Measurements from ENCODE around the gene GRM8. TPM values are rescaled to one million over a fixed set of nuclear protein-coding genes. Genes with fewer than 3 reads are reported as not detected.
A peak's percentile ranks its signal among the peaks of the same experiment; 100 is the strongest.

Gene GRM8
- total RNA-seq, 1 experiment from 2014 or later, result not detected

DNA sequence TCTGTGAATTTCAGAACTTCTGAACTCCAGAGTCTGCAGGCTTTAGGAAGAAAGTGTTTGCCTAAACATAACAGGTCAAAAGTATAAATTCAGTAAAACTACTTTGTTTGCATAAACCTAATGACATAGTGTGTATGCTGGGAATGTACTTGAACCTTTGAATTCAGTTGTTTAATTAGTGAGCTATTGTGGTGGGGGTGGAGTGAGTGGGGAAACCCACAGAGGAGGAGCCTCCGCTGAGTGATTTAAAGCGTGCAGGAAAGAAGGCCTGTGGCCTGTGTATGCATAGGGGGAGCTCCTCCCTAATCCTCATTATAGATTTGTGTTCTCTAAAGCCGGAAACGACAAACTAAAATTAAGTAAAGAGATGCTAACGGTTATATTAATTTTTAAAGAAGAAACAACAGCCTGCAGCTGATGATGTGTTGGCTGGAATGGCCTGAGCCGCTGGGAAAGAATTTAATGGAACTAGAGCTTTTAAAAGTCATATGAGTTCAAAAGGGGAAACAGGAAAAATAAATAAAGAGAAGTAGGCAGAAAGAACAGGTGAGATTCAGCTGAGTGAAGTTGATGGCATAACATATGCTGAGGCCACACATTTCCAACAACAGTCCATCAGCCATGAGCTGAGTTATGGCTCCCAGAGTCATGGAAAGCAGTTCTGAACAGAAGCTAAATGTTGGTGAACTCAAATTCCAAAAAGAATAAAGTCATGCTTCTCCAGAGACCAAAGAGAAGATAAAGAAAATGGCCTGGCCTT lies 595.0 kb downstream of the GRM8 start:
- Histone ChIP-seq H3K27ac (ENCODE audit: low read length) (no peak overlapping the region), H3K79me2 (ENCODE audit: low read length) (no peaks in the 10 kb centered on the region), H4K20me1 (ENCODE audit: insufficient read depth, low read depth, low read length) (no peaks in the 10 kb centered on the region), H3K9me3 (ENCODE audit: low read length) (no peaks in the 10 kb centered on the region), H3K36me3 (ENCODE audit: insufficient read depth, low read length) (no peaks in the 10 kb centered on the region), H2AFZ (ENCODE audit: low read length) (no peak overlapping the region), H3K27me3 (ENCODE audit: low read length) (no peaks in the 10 kb centered on the region), H3K4me2 (ENCODE audit: low read depth, low read length, poor library complexity, severe bottlenecking) (no peak overlapping the region), H3K9ac (ENCODE audit: low read length) (no peak overlapping the region), H3K4me1 (ENCODE audit: low read length) (no peaks in the 10 kb centered on the region), H3K9me2 (replicated peaks; ENCODE audit: insufficient read depth, low read length) (no peaks in the 10 kb centered on the region), H3K4me3 (ENCODE audit: low read length) (no peak overlapping the region)
- DNase-seq, result peak; percentile 27

DNA sequence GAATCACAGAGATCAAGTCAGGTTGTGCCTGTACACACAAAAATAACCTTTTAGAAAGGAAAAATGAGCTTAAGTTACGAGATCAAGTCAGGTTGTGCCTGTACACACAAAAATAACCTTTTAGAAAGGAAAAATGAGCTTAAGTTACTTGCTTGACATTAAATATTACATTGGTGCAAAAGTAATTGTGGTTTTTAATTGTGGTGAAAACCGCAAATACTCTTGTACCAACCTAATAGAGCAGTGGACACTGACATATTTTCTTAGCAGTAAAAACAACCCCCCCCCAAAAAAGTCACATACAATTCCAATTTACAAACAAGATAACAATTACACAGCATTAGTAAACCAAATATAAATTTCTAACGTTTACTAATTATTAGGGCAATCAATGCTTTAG lies 595.6 kb downstream of the GRM8 start:
- Histone ChIP-seq H3K27ac (ENCODE audit: low read length) (no peak overlapping the region), H3K4me2 (ENCODE audit: low read depth, low read length, poor library complexity, severe bottlenecking) (no peak overlapping the region), H4K20me1 (ENCODE audit: insufficient read depth, low read depth, low read length) (no peaks in the 10 kb centered on the region), H2AFZ (ENCODE audit: low read length) (no peak overlapping the region), H3K79me2 (ENCODE audit: low read length) (no peaks in the 10 kb centered on the region), H3K4me1 (ENCODE audit: low read length) (no peaks in the 10 kb centered on the region), H3K9me3 (ENCODE audit: low read length) (no peaks in the 10 kb centered on the region), H3K9me2 (replicated peaks; ENCODE audit: insufficient read depth, low read length) (no peaks in the 10 kb centered on the region), H3K36me3 (ENCODE audit: insufficient read depth, low read length) (no peaks in the 10 kb centered on the region), H3K27me3 (ENCODE audit: low read length) (no peaks in the 10 kb centered on the region), H3K9ac (ENCODE audit: low read length) (no peak overlapping the region), H3K4me3 (ENCODE audit: low read length) (no peak overlapping the region)
- DNase-seq, result peak; percentile 11

DNA sequence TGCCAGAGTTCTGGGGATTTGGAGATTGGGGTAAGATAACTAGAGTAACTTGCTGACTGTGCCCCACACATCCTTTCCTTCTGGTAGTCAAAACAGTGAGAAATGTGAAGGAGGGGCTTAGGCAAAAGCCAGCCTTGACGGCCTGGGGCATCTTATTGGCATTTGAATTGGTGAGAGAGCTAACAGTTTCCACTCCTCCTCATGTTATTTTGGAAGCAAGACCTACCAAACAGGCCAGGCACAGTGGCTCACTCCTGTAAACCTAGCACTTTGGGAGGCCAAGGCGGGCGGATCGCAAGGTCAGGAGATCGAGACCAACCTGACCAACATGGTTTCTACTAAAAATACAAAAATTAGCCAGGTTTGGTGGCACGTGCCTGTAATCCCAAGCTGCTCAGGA lies 596.6 kb downstream of the GRM8 start:
- Histone ChIP-seq H4K20me1 (ENCODE audit: insufficient read depth, low read depth, low read length) (no peaks in the 10 kb centered on the region), H3K4me2 (ENCODE audit: low read depth, low read length, poor library complexity, severe bottlenecking) (no peak overlapping the region), H3K27ac (ENCODE audit: low read length) (no peak overlapping the region), H3K4me3 (ENCODE audit: low read length) (no peak overlapping the region), H3K36me3 (ENCODE audit: insufficient read depth, low read length) (no peaks in the 10 kb centered on the region), H3K4me1 (ENCODE audit: low read length) (no peaks in the 10 kb centered on the region), H3K9me3 (ENCODE audit: low read length) (no peaks in the 10 kb centered on the region), H3K9ac (ENCODE audit: low read length) (no peak overlapping the region), H3K79me2 (ENCODE audit: low read length) (no peaks in the 10 kb centered on the region), H2AFZ (ENCODE audit: low read length) (no peak overlapping the region), H3K27me3 (ENCODE audit: low read length) (no peaks in the 10 kb centered on the region), H3K9me2 (replicated peaks; ENCODE audit: insufficient read depth, low read length) (no peaks in the 10 kb centered on the region)
- no peak for DNase-seq

DNA sequence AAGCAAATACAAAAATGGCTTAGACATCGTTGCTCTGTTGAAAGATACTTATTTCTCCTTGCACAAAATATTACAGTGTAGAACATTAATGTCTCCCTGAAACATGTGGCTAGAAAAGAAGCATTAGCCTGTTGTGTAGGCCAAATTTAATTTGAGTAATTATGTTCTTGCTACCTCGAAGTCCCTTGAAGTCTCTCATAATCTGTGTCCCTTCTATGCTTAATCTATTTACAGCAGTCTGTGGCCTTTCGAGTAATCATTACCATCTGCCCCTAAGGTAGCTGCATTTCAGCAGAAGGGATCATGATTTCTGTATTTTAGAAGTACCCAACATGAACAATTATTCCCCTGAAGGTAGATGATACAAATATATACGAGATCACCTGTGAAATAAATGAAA lies 615.2 kb downstream of the GRM8 start:
- no peak for DNase-seq
- H3K27ac ChIP-seq (ENCODE audit: low read length), result no peak overlapping the region
- H3K36me3 ChIP-seq (ENCODE audit: insufficient read depth, low read length), result no peaks in the 10 kb centered on the region
- H3K4me2 ChIP-seq (ENCODE audit: low read depth, low read length, poor library complexity, severe bottlenecking), result no peak overlapping the region
- H3K9me3 ChIP-seq (ENCODE audit: low read length), result no peaks in the 10 kb centered on the region; the same call in 1 of the 2 replicates
- no peaks in the 10 kb centered on the region for H3K79me2 ChIP-seq (ENCODE audit: low read length)
- no peaks in the 10 kb centered on the region for H3K4me1 ChIP-seq (ENCODE audit: low read length)
- H3K9me2 ChIP-seq (replicated peaks; ENCODE audit: insufficient read depth, low read length), result no peaks in the 10 kb centered on the region
- no peaks in the 10 kb centered on the region for H3K27me3 ChIP-seq (ENCODE audit: low read length)
- H2AFZ ChIP-seq (ENCODE audit: low read length), result no peak overlapping the region
- H3K9ac ChIP-seq (ENCODE audit: low read length), result no peak overlapping the region
- no peaks in the 10 kb centered on the region for H4K20me1 ChIP-seq (ENCODE audit: insufficient read depth, low read depth, low read length)
- no peak overlapping the region for H3K4me3 ChIP-seq (ENCODE audit: low read length)

DNA sequence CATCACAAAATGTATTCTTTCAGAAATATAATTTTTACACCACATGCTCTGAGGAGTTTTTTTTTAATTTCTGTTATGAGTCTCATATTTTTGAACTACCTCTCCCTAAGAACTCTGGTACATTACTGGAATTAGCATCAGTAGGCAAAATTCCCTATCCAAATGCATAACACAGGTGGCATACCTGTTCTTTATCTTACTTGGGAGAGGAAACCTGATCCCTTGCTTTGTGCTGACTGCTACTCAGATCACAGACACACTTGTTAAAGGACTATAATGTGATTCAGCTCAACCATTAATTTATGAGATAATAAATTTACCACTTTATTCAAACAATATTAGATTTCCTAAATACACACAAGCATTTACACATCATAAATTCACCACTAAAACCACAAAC lies 617.2 kb downstream of the GRM8 start:
- no peak for DNase-seq
- no peaks in the 10 kb centered on the region for H3K4me1 ChIP-seq (ENCODE audit: low read length)
- H3K27me3 ChIP-seq (ENCODE audit: low read length), result no peaks in the 10 kb centered on the region
- H3K9ac ChIP-seq (ENCODE audit: low read length), result no peak overlapping the region
- H3K4me3 ChIP-seq (ENCODE audit: low read length), result no peak overlapping the region
- no peak overlapping the region for H2AFZ ChIP-seq (ENCODE audit: low read length)
- no peak overlapping the region for H3K27ac ChIP-seq (ENCODE audit: low read length)
- no peaks in the 10 kb centered on the region; the same call in 1 of the 2 replicates for H3K9me3 ChIP-seq (ENCODE audit: low read length)
- H3K36me3 ChIP-seq (ENCODE audit: insufficient read depth, low read length), result no peaks in the 10 kb centered on the region
- no peak overlapping the region for H3K4me2 ChIP-seq (ENCODE audit: low read depth, low read length, poor library complexity, severe bottlenecking)
- no peaks in the 10 kb centered on the region for H3K9me2 ChIP-seq (replicated peaks; ENCODE audit: insufficient read depth, low read length)
- H4K20me1 ChIP-seq (ENCODE audit: insufficient read depth, low read depth, low read length), result no peaks in the 10 kb centered on the region
- H3K79me2 ChIP-seq (ENCODE audit: low read length), result no peaks in the 10 kb centered on the region

DNA sequence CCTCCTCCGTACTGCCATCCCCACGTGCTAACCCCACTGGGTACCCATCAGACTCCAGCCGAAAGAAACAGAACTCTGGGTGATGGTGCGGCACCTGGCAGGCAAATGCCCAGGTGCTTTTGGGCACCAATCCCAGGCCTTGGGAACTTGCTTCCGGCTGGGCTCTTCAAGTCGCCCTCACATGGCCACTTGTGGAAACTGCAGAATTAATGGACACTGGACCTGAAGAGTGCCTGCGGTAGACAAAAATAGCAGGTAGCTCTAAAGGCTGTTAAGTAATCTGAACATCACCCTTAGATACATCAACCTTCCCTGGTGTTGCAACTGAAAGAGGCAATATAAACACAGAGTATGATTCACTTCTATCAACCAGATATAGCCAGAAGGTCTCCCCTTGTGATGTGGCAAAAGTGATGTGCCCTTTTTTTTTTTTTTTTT lies 644.4 kb downstream of the GRM8 start:
- H4K20me1 ChIP-seq (ENCODE audit: insufficient read depth, low read depth, low read length), result no peaks in the 10 kb centered on the region
- no peaks in the 10 kb centered on the region for H3K36me3 ChIP-seq (ENCODE audit: insufficient read depth, low read length)
- H3K79me2 ChIP-seq (ENCODE audit: low read length), result no peaks in the 10 kb centered on the region
- peak; percentile 58 for DNase-seq
- no peaks in the 10 kb centered on the region for H3K27me3 ChIP-seq (ENCODE audit: low read length)
- no peak overlapping the region for H3K27ac ChIP-seq (ENCODE audit: low read length)
- H3K4me2 ChIP-seq (ENCODE audit: low read depth, low read length, poor library complexity, severe bottlenecking), result no peak overlapping the region
- no peak overlapping the region for H3K9ac ChIP-seq (ENCODE audit: low read length)
- no peaks in the 10 kb centered on the region for H3K4me1 ChIP-seq (ENCODE audit: low read length)
- H3K9me3 ChIP-seq (ENCODE audit: low read length), result peaks cover 4% of the 10 kb centered on the region; the same call in 1 of the 2 replicates
- no peak overlapping the region for H2AFZ ChIP-seq (ENCODE audit: low read length)
- H3K9me2 ChIP-seq (replicated peaks; ENCODE audit: insufficient read depth, low read length), result no peaks in the 10 kb centered on the region
- no peak overlapping the region for H3K4me3 ChIP-seq (ENCODE audit: low read length)

DNA sequence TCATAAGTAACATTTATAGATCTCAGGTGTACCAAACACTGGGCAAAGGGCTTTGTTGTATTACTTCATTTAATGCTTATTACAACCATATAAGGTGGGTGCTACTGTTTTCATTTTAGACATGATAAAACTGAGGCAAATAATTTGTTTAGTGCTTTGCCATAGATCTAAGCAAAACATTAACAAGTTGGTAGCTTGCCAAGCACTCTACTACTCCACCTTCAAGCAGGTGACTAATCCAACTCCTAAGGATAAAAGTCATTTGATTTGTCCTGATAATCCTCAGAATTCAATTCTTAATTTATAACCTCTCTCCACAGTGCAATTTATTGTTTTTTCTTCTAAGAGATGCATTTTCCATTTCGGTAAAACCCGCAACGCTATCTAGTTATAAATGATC lies 646.4 kb downstream of the GRM8 start:
- Histone ChIP-seq H2AFZ (ENCODE audit: low read length) (no peak overlapping the region), H3K27ac (ENCODE audit: low read length) (no peak overlapping the region), H3K4me1 (ENCODE audit: low read length) (no peaks in the 10 kb centered on the region), H3K36me3 (ENCODE audit: insufficient read depth, low read length) (no peaks in the 10 kb centered on the region), H3K4me3 (ENCODE audit: low read length) (no peak overlapping the region), H3K9me3 (ENCODE audit: low read length) (peaks cover 4% of the 10 kb centered on the region; the same call in 1 of the 2 replicates), H3K4me2 (ENCODE audit: low read depth, low read length, poor library complexity, severe bottlenecking) (no peak overlapping the region), H3K9ac (ENCODE audit: low read length) (no peak overlapping the region), H4K20me1 (ENCODE audit: insufficient read depth, low read depth, low read length) (no peaks in the 10 kb centered on the region), H3K27me3 (ENCODE audit: low read length) (no peaks in the 10 kb centered on the region), H3K9me2 (replicated peaks; ENCODE audit: insufficient read depth, low read length) (no peaks in the 10 kb centered on the region), H3K79me2 (ENCODE audit: low read length) (no peaks in the 10 kb centered on the region)
- DNase-seq, result no peak

DNA sequence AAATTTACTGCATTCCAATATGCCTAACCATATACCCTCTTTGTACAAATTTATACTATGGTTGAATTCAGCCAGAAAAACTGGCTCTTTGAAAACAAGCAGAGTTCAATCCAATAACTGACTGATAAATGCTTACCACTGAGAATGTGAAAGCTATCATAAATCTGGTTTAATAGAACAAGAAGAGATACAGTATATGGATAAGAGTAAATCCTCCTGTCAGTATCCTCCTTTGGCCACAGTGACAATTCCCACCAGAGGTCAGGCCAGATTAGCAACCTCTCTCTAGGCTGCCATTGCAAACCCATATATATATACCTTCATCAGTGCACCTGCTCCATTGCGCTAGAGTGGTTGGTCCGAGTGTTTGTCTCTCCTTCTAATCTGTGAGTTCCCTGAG lies 647.2 kb downstream of the GRM8 start:
- Histone ChIP-seq H3K27ac (ENCODE audit: low read length) (no peak overlapping the region), H3K4me1 (ENCODE audit: low read length) (no peaks in the 10 kb centered on the region), H3K9me3 (ENCODE audit: low read length) (peaks cover 4% of the 10 kb centered on the region; the same call in 1 of the 2 replicates), H3K9me2 (replicated peaks; ENCODE audit: insufficient read depth, low read length) (no peaks in the 10 kb centered on the region), H3K4me3 (ENCODE audit: low read length) (no peak overlapping the region), H4K20me1 (ENCODE audit: insufficient read depth, low read depth, low read length) (no peaks in the 10 kb centered on the region), H3K4me2 (ENCODE audit: low read depth, low read length, poor library complexity, severe bottlenecking) (no peak overlapping the region), H3K36me3 (ENCODE audit: insufficient read depth, low read length) (no peaks in the 10 kb centered on the region), H3K79me2 (ENCODE audit: low read length) (no peaks in the 10 kb centered on the region), H3K9ac (ENCODE audit: low read length) (no peak overlapping the region), H3K27me3 (ENCODE audit: low read length) (no peaks in the 10 kb centered on the region), H2AFZ (ENCODE audit: low read length) (no peak overlapping the region)
- DNase-seq, result no peak
